Suprapubic skin (tissue), 4 donors: ENCODE data around the gene GAN. TPM values are rescaled to one million over a fixed set of nuclear protein-coding genes. Genes with fewer than 3 reads are reported as not detected.

ENCODE experiments used
- DNase-seq, 2 donors: peaks; one replicate each; pipeline ENCODE4 v3.0.0-alpha.2; 2019; ENCODE audit warnings: low spot score in 2 of 2
- H3K27ac ChIP-seq: fragments of 200-600 bp; sonication (generic); one replicate; pipeline ENCODE4 v1.5.1; 2019
- H3K27me3 ChIP-seq: fragments of 200-600 bp; sonication (generic); one replicate; pipeline ENCODE4 v1.5.1; 2019
- H3K36me3 ChIP-seq: fragments of 200-600 bp; sonication (generic); one replicate; pipeline ENCODE4 v1.5.1; 2019
- H3K4me1 ChIP-seq: fragments of 200-600 bp; sonication (generic); one replicate; pipeline ENCODE4 v1.5.1; 2019
- H3K4me3 ChIP-seq: fragments of 200-600 bp; sonication (generic); one replicate; pipeline ENCODE4 v1.5.1; 2019; ENCODE audit warnings: mild to moderate bottlenecking
- H3K9me3 ChIP-seq: fragments of 200-600 bp; sonication (generic); one replicate; pipeline ENCODE4 v1.5.1; 2019
- CTCF ChIP-seq, 2 donors: fragments of 200-600 bp in 1 of 2; fragments of 450-650 bp in 1 of 2; sonication (generic) in 1 of 2; IDR thresholded peaks; one replicate each; pipeline ENCODE4 v1.5.1; 2016 to 2019; ENCODE audit warnings: antibody characterized with exemption in 2 of 2, mild to moderate bottlenecking in 1 of 2, moderate library complexity in 1 of 2
- EP300 ChIP-seq: sonication (generic); formaldehyde crosslinking; IDR thresholded peaks from one replicate; pipeline ENCODE4 v1.6.1; 2017; ENCODE audit warnings: antibody characterized with exemption
- POLR2A ChIP-seq, 2 donors: fragments of 450-650 bp; IDR thresholded peaks; one replicate each; pipeline ENCODE4 v1.6.1; 2017; ENCODE audit warnings: antibody characterized with exemption in 2 of 2, mild to moderate bottlenecking in 2 of 2, moderate library complexity in 2 of 2
- POLR2AphosphoS5 ChIP-seq, 3 donors: sonication (generic); formaldehyde crosslinking; IDR thresholded peaks; one replicate each; pipeline ENCODE4 v1.6.1; 2017; ENCODE audit warnings: antibody characterized with exemption in 3 of 3
- WGBS: methylation state at CpG from one replicate; pipeline ENCODE4 v1.1.5; 2018; 5-methylcytosine and 5-hydroxymethylcytosine counted together
- total RNA-seq, 4 donors: library from RNA; depleted of rRNA; stranded (reverse); fragments of >200 nt; gene quantifications; one replicate each; pipeline ENCODE4 v1.1.0, GENCODE V29; 2016

Gene GAN, protein sequence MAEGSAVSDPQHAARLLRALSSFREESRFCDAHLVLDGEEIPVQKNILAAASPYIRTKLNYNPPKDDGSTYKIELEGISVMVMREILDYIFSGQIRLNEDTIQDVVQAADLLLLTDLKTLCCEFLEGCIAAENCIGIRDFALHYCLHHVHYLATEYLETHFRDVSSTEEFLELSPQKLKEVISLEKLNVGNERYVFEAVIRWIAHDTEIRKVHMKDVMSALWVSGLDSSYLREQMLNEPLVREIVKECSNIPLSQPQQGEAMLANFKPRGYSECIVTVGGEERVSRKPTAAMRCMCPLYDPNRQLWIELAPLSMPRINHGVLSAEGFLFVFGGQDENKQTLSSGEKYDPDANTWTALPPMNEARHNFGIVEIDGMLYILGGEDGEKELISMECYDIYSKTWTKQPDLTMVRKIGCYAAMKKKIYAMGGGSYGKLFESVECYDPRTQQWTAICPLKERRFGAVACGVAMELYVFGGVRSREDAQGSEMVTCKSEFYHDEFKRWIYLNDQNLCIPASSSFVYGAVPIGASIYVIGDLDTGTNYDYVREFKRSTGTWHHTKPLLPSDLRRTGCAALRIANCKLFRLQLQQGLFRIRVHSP
- total RNA-seq: 100 to 1,000 TPM in 3 of 4 donors, 10 to 100 TPM in 1; 74.3 to 168 (median 130) TPM

DNA sequence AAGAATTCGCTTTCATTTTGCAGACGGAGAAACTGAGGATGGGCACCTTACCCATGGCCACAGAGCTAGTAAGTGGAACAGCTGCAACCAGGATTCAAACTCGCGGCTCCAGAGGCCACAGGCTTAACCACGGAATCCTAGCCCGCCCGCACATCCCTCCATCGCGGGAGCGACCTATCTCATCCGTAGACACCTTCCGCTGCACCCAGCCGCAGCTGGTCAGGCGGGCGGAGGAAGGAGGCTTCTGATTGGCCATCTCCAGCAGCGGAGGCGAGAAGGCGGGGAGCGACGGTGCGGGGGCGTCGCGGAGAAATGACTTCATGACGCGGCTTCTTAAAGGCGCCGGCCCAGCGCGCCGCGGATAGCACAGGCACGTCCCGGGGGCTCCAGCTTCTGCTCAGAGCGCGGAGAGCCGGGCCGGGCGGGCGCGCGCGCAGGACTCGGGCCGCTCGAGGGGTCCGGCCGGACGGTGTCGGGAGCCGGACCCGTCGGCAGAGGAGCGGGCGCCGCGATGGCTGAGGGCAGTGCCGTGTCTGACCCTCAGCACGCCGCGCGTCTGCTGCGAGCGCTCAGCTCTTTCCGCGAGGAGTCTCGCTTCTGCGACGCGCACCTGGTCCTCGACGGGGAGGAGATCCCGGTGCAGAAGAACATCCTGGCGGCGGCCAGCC is at the start of gene GAN:
Gene GAN, plus strand, starts transcription at position 360 of the 668 bp plus-strand sequence. Its CDS starts 152 bp downstream, at position 512.
- Histone ChIP-seq H3K36me3 (peaks cover 3% of the 10 kb centered on the region), H3K27me3 (no peaks in the 10 kb centered on the region), H3K9me3 (no peaks in the 10 kb centered on the region), H3K27ac (peak within 1 kb of the TSS; percentile 93), H3K4me3 (peak within 1 kb of the TSS; percentile 80), H3K4me1 (peaks cover 57% of the 10 kb centered on the region)
- peak; percentile 96 to 98 for DNase-seq
- under 1% methylated on average over 13 of the region's 75 CpGs for WGBS
- peak; percentile 35 to 78 for TF ChIP-seq POLR2A (IDR thresholded peaks at IDR 0.05)
- no peak for TF ChIP-seq EP300
- peak in 2 of 3 donors; percentile 68 to 80 for TF ChIP-seq POLR2AphosphoS5 (IDR thresholded peaks at IDR 0.05)

DNA sequence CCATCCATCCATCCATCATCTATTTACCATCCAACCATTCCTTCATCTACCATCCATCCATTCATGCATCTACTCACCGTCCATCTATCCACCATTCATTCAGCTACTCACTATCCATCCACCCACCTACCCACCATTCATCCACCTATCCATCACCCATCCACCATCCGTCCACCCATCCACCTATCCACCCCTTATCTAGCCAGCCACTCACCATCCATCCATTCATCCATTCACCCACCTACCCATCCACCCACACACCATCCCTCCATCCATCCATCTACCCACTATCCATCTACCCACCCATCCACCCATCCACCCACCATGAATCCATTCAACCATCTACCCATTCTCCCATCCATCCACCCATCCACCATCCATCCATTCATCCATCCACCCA is 49.7 kb upstream of the GAN start:
- no peaks in the 10 kb centered on the region for H3K36me3 ChIP-seq
- TF ChIP-seq CTCF (IDR thresholded peaks at IDR 0.05) (no peak), POLR2AphosphoS5 (IDR thresholded peaks at IDR 0.05) (no peak)
- no peaks in the 10 kb centered on the region for H3K9me3 ChIP-seq
- DNase-seq: no peak
- no peak overlapping the region for H3K27ac ChIP-seq
- peaks cover 11% of the 10 kb centered on the region for H3K4me1 ChIP-seq
- H3K27me3 ChIP-seq: no peaks in the 10 kb centered on the region
- no peak overlapping the region for H3K4me3 ChIP-seq
- WGBS: 93% methylated on average over 2 of the region's 2 CpGs

GRCh38 chr16:81265658-81266451 is 48.9 kb upstream of the GAN start:
- Histone ChIP-seq H3K27me3 (no peaks in the 10 kb centered on the region), H3K9me3 (no peaks in the 10 kb centered on the region), H3K27ac (peak overlapping the region; percentile 57), H3K4me1 (peaks cover 11% of the 10 kb centered on the region), H3K36me3 (no peaks in the 10 kb centered on the region), H3K4me3 (no peak overlapping the region)
- 69% methylated on average over 4 of the region's 5 CpGs for WGBS
- no peak for TF ChIP-seq POLR2AphosphoS5 (IDR thresholded peaks at IDR 0.05)
- no peak for TF ChIP-seq CTCF (IDR thresholded peaks at IDR 0.05)
- no peak for TF ChIP-seq POLR2A (IDR thresholded peaks at IDR 0.05)
- TF ChIP-seq EP300: no peak
- DNase-seq: peak in 1 of 2 donors; percentile 66

GRCh38 chr16:81266680-81267095 is 48.1 kb upstream of the GAN start:
- TF ChIP-seq EP300 (no peak), POLR2A (IDR thresholded peaks at IDR 0.05) (no peak), CTCF (IDR thresholded peaks at IDR 0.05) (no peak), POLR2AphosphoS5 (IDR thresholded peaks at IDR 0.05) (no peak)
- WGBS: 37% methylated on average over 7 of the region's 7 CpGs
- Histone ChIP-seq H3K4me3 (no peak overlapping the region), H3K4me1 (peaks cover 11% of the 10 kb centered on the region), H3K27ac (peak overlapping the region; percentile 57), H3K36me3 (no peaks in the 10 kb centered on the region), H3K9me3 (no peaks in the 10 kb centered on the region), H3K27me3 (no peaks in the 10 kb centered on the region)
- DNase-seq: no peak

- DNase-seq: no peak
- Histone ChIP-seq H3K27ac (no peak overlapping the region), H3K4me3 (no peak overlapping the region), H3K9me3 (no peaks in the 10 kb centered on the region), H3K27me3 (no peaks in the 10 kb centered on the region), H3K36me3 (no peaks in the 10 kb centered on the region), H3K4me1 (peaks cover 11% of the 10 kb centered on the region)
- no peak for TF ChIP-seq POLR2AphosphoS5 (IDR thresholded peaks at IDR 0.05)
- no peak for TF ChIP-seq POLR2A (IDR thresholded peaks at IDR 0.05)
- TF ChIP-seq CTCF (IDR thresholded peaks at IDR 0.05): no peak
- no peak for TF ChIP-seq EP300
- 90% methylated on average over 5 of the region's 5 CpGs for WGBS
These were observed 46.3 kb upstream of the GAN start for GRCh38 chr16:81268509-81268908.
